SU-DHL-6 (cell line): Measurements from ENCODE around the gene TCERG1.
"Not testable (repeated sequence)": the region's sequence is repeated elsewhere in the genome, so short reads cannot be mapped to it uniquely, and the experiment has no call there.

ENCODE experiments used
- H2AFZ ChIP-seq: fragments of 200-600 bp; sonication (generic); 2 replicates; pipeline ENCODE4 v1.6.1; 2014; ENCODE audit warnings: low read depth, mild to moderate bottlenecking, moderate library complexity, mixed read lengths, antibody characterized with exemption, low read length; ENCODE audit not compliant: severe bottlenecking
- H3F3A ChIP-seq: fragments of 200-600 bp; shearing (Covaris generic); 2 replicates; pipeline ENCODE4 v1.6.0; 2016; ENCODE audit warnings: antibody characterized with exemption, mild to moderate bottlenecking; ENCODE audit not compliant: insufficient read depth
- H3K27ac ChIP-seq: fragments of 200-600 bp; sonication (generic); 2 replicates; pipeline ENCODE4 v1.5.1; 2016; ENCODE audit warnings: low read depth, mild to moderate bottlenecking, low read length, moderate library complexity, mixed read lengths
- H3K27me3 ChIP-seq: fragments of 200-600 bp; sonication (generic), shearing (Covaris generic); 2 replicates; pipeline ENCODE4 v1.6.0; 2014; ENCODE audit warnings: mild to moderate bottlenecking, low read length
- H3K36me3 ChIP-seq: fragments of 200-600 bp; sonication (generic); 2 replicates; pipeline ENCODE4 v1.6.1; 2014; ENCODE audit warnings: mild to moderate bottlenecking, low read length, mixed read lengths
- H3K4me2 ChIP-seq: fragments of 300-600, 200-600 bp; shearing (Covaris generic), sonication (generic); 2 replicates; pipeline ENCODE4 v1.6.0; 2014; ENCODE audit warnings: low read length, low read depth, mild to moderate bottlenecking; ENCODE audit not compliant: poor library complexity, severe bottlenecking
- H3K4me3 ChIP-seq: fragments of 200-600 bp; sonication (generic); 2 replicates; pipeline ENCODE4 v1.5.1; 2014; ENCODE audit warnings: antibody characterized with exemption, low read length, mild to moderate bottlenecking, mixed read lengths; ENCODE audit not compliant: insufficient read depth, poor library complexity, severe bottlenecking
- H3K79me2 ChIP-seq: fragments of 200-600 bp; sonication (generic); 2 replicates; pipeline ENCODE4 v1.6.1; 2014; ENCODE audit warnings: mild to moderate bottlenecking, low read length, moderate library complexity; ENCODE audit not compliant: insufficient read depth
- H3K9ac ChIP-seq: fragments of 200-600 bp; sonication (generic); 2 replicates; pipeline ENCODE4 v1.7.0; 2014; ENCODE audit warnings: mild to moderate bottlenecking, low read length
- H3K9me2 ChIP-seq: fragments of 200-600 bp; sonication (generic); replicated peaks from 2 replicates; pipeline ENCODE4 v1.6.1; 2014; ENCODE audit warnings: low read length; ENCODE audit not compliant: insufficient read depth
- H3K9me3 ChIP-seq: fragments of 200-600 bp; sonication (generic); 2 replicates; pipeline ENCODE4 v1.6.1; 2014; ENCODE audit warnings: low read length, mixed read lengths; ENCODE audit not compliant: insufficient read depth
- H4K20me1 ChIP-seq: fragments of 200-600 bp; sonication (generic); 2 replicates; pipeline ENCODE4 v1.6.1; 2014; ENCODE audit warnings: low read depth, mild to moderate bottlenecking, antibody characterized with exemption, low read length, moderate library complexity, mixed read lengths
- CTCF ChIP-seq: fragments of 200-600 bp; sonication (generic); IDR thresholded peaks from one replicate; pipeline ENCODE4 v1.5.1; 2017; ENCODE audit warnings: antibody characterized with exemption, mild to moderate bottlenecking, low read length, moderate library complexity; ENCODE audit not compliant: insufficient read depth, poor library complexity, severe bottlenecking
- EZH2phosphoT487 ChIP-seq: fragments of 200-600 bp; sonication (generic), shearing (Covaris generic); conservative IDR thresholded peaks from 2 replicates; pipeline ENCODE4 v1.6.1; 2018; ENCODE audit warnings: mild to moderate bottlenecking, antibody characterized with exemption, low read length, moderate library complexity, mixed read lengths

TCERG1 gene

GRCh38 chr5:146548781-146549449 lies 101.8 kb downstream of the TCERG1 start:
- H3K27me3 ChIP-seq, result no peaks in the 10 kb centered on the region
- H3K4me3 ChIP-seq, result no peak overlapping the region
- H3K36me3 ChIP-seq, result no peaks in the 10 kb centered on the region
- H3K79me2 ChIP-seq, result no peaks in the 10 kb centered on the region
- H4K20me1 ChIP-seq, result no peaks in the 10 kb centered on the region
- no peaks in the 10 kb centered on the region for H3F3A ChIP-seq
- H2AFZ ChIP-seq, result no peak overlapping the region
- H3K9ac ChIP-seq, result no peak overlapping the region
- no peaks in the 10 kb centered on the region for H3K9me2 ChIP-seq
- TF ChIP-seq CTCF (no peak), EZH2phosphoT487 (no peak)
- no peak overlapping the region for H3K27ac ChIP-seq
- no peak overlapping the region for H3K4me2 ChIP-seq
- no peaks in the 10 kb centered on the region for H3K9me3 ChIP-seq

- H3K27ac ChIP-seq, result no peak overlapping the region
- H3K9me3 ChIP-seq, result no peaks in the 10 kb centered on the region
- H3K79me2 ChIP-seq, result no peaks in the 10 kb centered on the region
- TF ChIP-seq EZH2phosphoT487 (no peak), CTCF (no peak)
- H3K9me2 ChIP-seq, result no peaks in the 10 kb centered on the region
- H4K20me1 ChIP-seq, result no peaks in the 10 kb centered on the region
- no peak overlapping the region for H3K4me3 ChIP-seq
- H3K4me2 ChIP-seq, result no peak overlapping the region
- no peaks in the 10 kb centered on the region for H3F3A ChIP-seq
- no peak overlapping the region for H3K9ac ChIP-seq
- no peaks in the 10 kb centered on the region for H3K27me3 ChIP-seq
- H2AFZ ChIP-seq, result no peak overlapping the region
- no peaks in the 10 kb centered on the region for H3K36me3 ChIP-seq
Observed at GRCh38 chr5:146549615-146550014, 102.5 kb downstream of the TCERG1 start.

- Histone ChIP-seq H3K4me3 (no peak overlapping the region), H4K20me1 (no peaks in the 10 kb centered on the region), H3F3A (no peaks in the 10 kb centered on the region), H3K79me2 (no peaks in the 10 kb centered on the region), H2AFZ (no peak overlapping the region), H3K27ac (no peak overlapping the region), H3K9ac (no peak overlapping the region), H3K27me3 (no peaks in the 10 kb centered on the region), H3K36me3 (no peaks in the 10 kb centered on the region), H3K4me2 (no peak overlapping the region), H3K9me3 (no peaks in the 10 kb centered on the region), H3K9me2 (no peaks in the 10 kb centered on the region)
- TF ChIP-seq EZH2phosphoT487, result no peak
- TF ChIP-seq CTCF, result no peak
Observed at GRCh38 chr5:146553446-146553845, 106.3 kb downstream of the TCERG1 start.

- H3K27me3 ChIP-seq, H3K27ac ChIP-seq, H4K20me1 ChIP-seq, H3K9me3 ChIP-seq, H3K9ac ChIP-seq, H2AFZ ChIP-seq, H3K9me2 ChIP-seq, H3K36me3 ChIP-seq, H3K79me2 ChIP-seq, H3K4me3 ChIP-seq, H3F3A ChIP-seq, H3K4me2 ChIP-seq: not testable (repeated sequence)
Observed at GRCh38 chr5:146556884-146557283, 109.8 kb downstream of the TCERG1 start.
